A673 (cell line): ENCODE results near the gene STAG3.

Source experiments
- CTCF ChIP-seq: fragments of 300-800, 200-600 bp; sonication (generic); conservative IDR thresholded peaks from 2 replicates; pipeline ENCODE4 v1.5.1; 2017; ENCODE audit warnings: low read depth, mild to moderate bottlenecking, antibody characterized with exemption, low read length, moderate library complexity, mixed read lengths
- EZH2 ChIP-seq: fragments of 200-600 bp; sonication (generic); IDR thresholded peaks from 2 replicates; pipeline ENCODE4 v1.6.1; 2017; ENCODE audit warnings: borderline replicate concordance, low read depth, mild to moderate bottlenecking, mixed read lengths, antibody characterized with exemption, low read length; ENCODE audit not compliant: poor library complexity, severe bottlenecking

GRCh38 chr7:100148225-100148558 is 29.5 kb upstream of the STAG3 start:
- TF ChIP-seq CTCF (no peak), EZH2 (no peak)
